OCI-LY3 (cell line): ENCODE measurements around the gene FAM227B.
"Not testable (repeated sequence)": the region's sequence is repeated elsewhere in the genome, so short reads cannot be mapped to it uniquely, and the experiment has no call there.

Experiments used
- H2AFZ ChIP-seq: fragments of 200-600, 300-600 bp; shearing (Covaris generic); 2 replicates; pipeline ENCODE4 v1.6.0; 2014; ENCODE audit warnings: antibody characterized with exemption, low read depth, low read length
- H3K27ac ChIP-seq: fragments of 200-600, 300-600 bp; sonication (generic); 2 replicates; pipeline ENCODE4 v1.5.1; 2014; ENCODE audit warnings: mild to moderate bottlenecking, low read length, moderate library complexity, mixed read lengths
- H3K27me3 ChIP-seq: fragments of 200-600, 300-600 bp; sonication (generic); 2 replicates; pipeline ENCODE4 v1.6.1; 2014; ENCODE audit warnings: low read depth, low read length, mixed read lengths
- H3K36me3 ChIP-seq: fragments of 200-600, 300-600 bp; sonication (generic); replicated peaks from 2 replicates; pipeline ENCODE3; 2014; ENCODE audit warnings: low read depth, low read length, mixed read lengths
- H3K4me1 ChIP-seq: fragments of 300-600, 200-600 bp; sonication (generic); 2 replicates; pipeline ENCODE4 v1.6.1; 2014; ENCODE audit warnings: low read length, mixed read lengths
- H3K4me2 ChIP-seq: fragments of 200-600, 300-600 bp; sonication (generic); 2 replicates; pipeline ENCODE4 v1.6.1; 2014; ENCODE audit warnings: low read length, mixed read lengths
- H3K4me3 ChIP-seq: fragments of 300-600, 200-600 bp; sonication (generic); 2 replicates; pipeline ENCODE4 v1.5.1; 2014; ENCODE audit warnings: antibody characterized with exemption, mild to moderate bottlenecking, low read length, moderate library complexity
- H3K79me2 ChIP-seq: fragments of 300-600, 200-600 bp; shearing (Covaris generic); 2 replicates; pipeline ENCODE4 v1.6.1; 2014; ENCODE audit warnings: mild to moderate bottlenecking, low read length, mixed read lengths
- H3K9ac ChIP-seq: fragments of 300-600, 200-600 bp; shearing (Covaris generic); 2 replicates; pipeline ENCODE4 v1.6.0; 2014; ENCODE audit warnings: mild to moderate bottlenecking, low read length, moderate library complexity
- H3K9me3 ChIP-seq: fragments of 200-600, 300-600 bp; shearing (Covaris generic); 2 replicates; pipeline ENCODE4 v1.6.1; 2014; ENCODE audit warnings: low read length, mixed read lengths; ENCODE audit not compliant: insufficient read depth
- H4K20me1 ChIP-seq: fragments of 200-600, 300-600 bp; sonication (generic); 2 replicates; pipeline ENCODE4 v1.6.1; 2016; ENCODE audit warnings: low read length, mixed read lengths; ENCODE audit not compliant: insufficient read depth
- CTCF ChIP-seq: fragments of 200-600, 300-600 bp; sonication (generic); IDR thresholded peaks from 2 replicates; pipeline ENCODE4 v1.5.1; 2014; ENCODE audit warnings: antibody characterized with exemption, low read length, low read depth
- EZH2phosphoT487 ChIP-seq: fragments of 200-600 bp; shearing (Covaris generic); IDR thresholded peaks from 2 replicates; pipeline ENCODE4 v1.6.1; 2018; ENCODE audit warnings: antibody characterized with exemption, mixed run types, low read depth

FAM227B gene

DNA sequence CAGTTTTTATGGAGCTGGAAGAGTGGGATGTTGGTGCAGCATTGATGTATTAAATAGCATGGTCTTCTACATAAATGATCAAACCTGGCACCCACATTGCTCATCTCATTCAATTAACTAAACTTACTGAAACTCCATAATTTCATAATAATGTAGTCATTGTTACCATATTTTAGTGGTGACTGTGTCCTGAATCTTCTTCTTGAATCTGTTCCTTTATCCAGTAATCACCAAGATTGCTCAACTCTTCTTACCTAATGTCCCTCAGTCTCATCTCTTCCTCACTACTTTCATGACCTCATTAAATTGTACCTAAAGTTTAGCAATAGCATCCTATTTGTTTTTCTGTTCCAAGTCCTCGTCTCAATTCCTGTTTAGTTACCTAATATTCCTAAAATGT lies 127.8 kb downstream of the FAM227B start:
- no peak for TF ChIP-seq EZH2phosphoT487
- no peaks in the 10 kb centered on the region for H3K4me1 ChIP-seq

GRCh38 chr15:49492151-49492550 lies 128.5 kb downstream of the FAM227B start:
- no peaks in the 10 kb centered on the region for H3K79me2 ChIP-seq
- no peaks in the 10 kb centered on the region; the same call in 1 of the 2 replicates for H3K27me3 ChIP-seq
- no peak overlapping the region for H2AFZ ChIP-seq
- no peaks in the 10 kb centered on the region for H3K4me1 ChIP-seq
- H4K20me1 ChIP-seq, result no peaks in the 10 kb centered on the region
- H3K4me3 ChIP-seq, result no peak overlapping the region
- no peaks in the 10 kb centered on the region for H3K9me3 ChIP-seq
- H3K36me3 ChIP-seq, result no peaks in the 10 kb centered on the region
- H3K27ac ChIP-seq, result no peak overlapping the region
- no peak for TF ChIP-seq CTCF
- no peak for TF ChIP-seq EZH2phosphoT487
- no peak overlapping the region for H3K9ac ChIP-seq
- no peak overlapping the region for H3K4me2 ChIP-seq

More for the DNA sequence above, 127.8 kb downstream of the FAM227B start:
- Histone ChIP-seq H2AFZ (no peak overlapping the region), H3K36me3 (no peaks in the 10 kb centered on the region), H3K27me3 (no peaks in the 10 kb centered on the region; the same call in 1 of the 2 replicates), H3K4me3 (no peak overlapping the region), H3K79me2 (no peaks in the 10 kb centered on the region), H3K9me3 (no peaks in the 10 kb centered on the region), H3K9ac (no peak overlapping the region), H3K27ac (no peak overlapping the region), H3K4me2 (no peak overlapping the region), H4K20me1 (no peaks in the 10 kb centered on the region)

- no peak overlapping the region for H3K27ac ChIP-seq
- H3K4me2 ChIP-seq, result no peak overlapping the region
- H3K9ac ChIP-seq, result no peak overlapping the region
- no peak overlapping the region for H2AFZ ChIP-seq
- no peak for TF ChIP-seq CTCF
- no peak for TF ChIP-seq EZH2phosphoT487
- no peaks in the 10 kb centered on the region for H3K36me3 ChIP-seq
- no peaks in the 10 kb centered on the region for H3K79me2 ChIP-seq
- no peaks in the 10 kb centered on the region for H3K9me3 ChIP-seq
- H4K20me1 ChIP-seq, result no peaks in the 10 kb centered on the region
- no peak overlapping the region for H3K4me3 ChIP-seq
- H3K4me1 ChIP-seq, result no peaks in the 10 kb centered on the region
- no peaks in the 10 kb centered on the region for H3K27me3 ChIP-seq
These were observed 129.7 kb downstream of the FAM227B start for GRCh38 chr15:49490966-49491365.

- H3K79me2 ChIP-seq, H3K4me1 ChIP-seq, H3K4me3 ChIP-seq, H3K9ac ChIP-seq, H3K9me3 ChIP-seq, H3K4me2 ChIP-seq, H3K36me3 ChIP-seq, H2AFZ ChIP-seq, H4K20me1 ChIP-seq, H3K27ac ChIP-seq, H3K27me3 ChIP-seq: not testable (repeated sequence)
These were observed 135.2 kb downstream of the FAM227B start for GRCh38 chr15:49485401-49485800.

GRCh38 chr15:49478982-49479381 lies 141.6 kb downstream of the FAM227B start:
- not testable (repeated sequence) for H3K9me3 ChIP-seq, H3K27me3 ChIP-seq, H3K4me2 ChIP-seq, H3K4me3 ChIP-seq, H3K36me3 ChIP-seq, H3K4me1 ChIP-seq, H3K27ac ChIP-seq, H4K20me1 ChIP-seq, H2AFZ ChIP-seq, H3K9ac ChIP-seq, H3K79me2 ChIP-seq

GRCh38 chr15:49478021-49478420 lies 142.6 kb downstream of the FAM227B start:
- not testable (repeated sequence) for H2AFZ ChIP-seq, H4K20me1 ChIP-seq, H3K9me3 ChIP-seq, H3K79me2 ChIP-seq, H3K27me3 ChIP-seq, H3K27ac ChIP-seq, H3K36me3 ChIP-seq, H3K4me3 ChIP-seq, H3K9ac ChIP-seq, H3K4me1 ChIP-seq, H3K4me2 ChIP-seq
